ENCODE data around the gene LY6G6C.
A peak's percentile ranks its signal among the peaks of the same experiment; 100 is the strongest.

Gene LY6G6C

DNA sequence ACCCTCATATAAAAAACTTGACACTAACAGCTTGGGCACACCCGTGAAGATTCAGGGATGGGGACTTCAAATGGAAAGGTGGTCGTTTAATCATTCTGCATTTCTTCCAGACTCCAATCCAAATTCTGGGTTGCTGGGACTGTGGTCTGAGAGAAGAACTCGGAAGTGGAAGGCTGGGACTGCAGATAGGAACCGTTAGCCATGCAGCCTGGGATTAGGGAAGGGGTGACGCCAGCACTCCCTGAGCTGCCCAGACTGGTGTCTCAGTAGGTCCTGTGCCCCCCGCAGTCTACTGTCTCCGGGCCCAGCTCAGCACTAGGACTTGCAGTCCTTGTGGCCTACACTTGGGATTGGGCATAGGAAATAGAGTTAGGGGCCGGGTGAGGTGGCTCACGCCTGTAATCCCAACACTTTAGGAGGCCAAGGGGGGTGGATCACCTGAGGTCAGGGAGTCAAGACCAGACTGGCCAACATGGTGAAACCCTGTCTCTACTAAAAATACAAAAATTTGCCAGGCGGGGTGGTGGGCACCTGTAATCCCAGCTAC is 15.3 kb upstream of the LY6G6C start:
- peak overlapping the region; percentile 100 for H3K9ac ChIP-seq (ENCODE audit: low read depth, low read length)
- H3K9me3 ChIP-seq (ENCODE audit: control insufficient read depth, insufficient read depth, low read length), result no peaks in the 10 kb centered on the region
- H3K4me1 ChIP-seq (ENCODE audit: insufficient read depth, low read length), result peaks cover 22% of the 10 kb centered on the region
- H3K36me3 ChIP-seq (ENCODE audit: insufficient read depth, low read length), result peaks cover 21% of the 10 kb centered on the region

DNA sequence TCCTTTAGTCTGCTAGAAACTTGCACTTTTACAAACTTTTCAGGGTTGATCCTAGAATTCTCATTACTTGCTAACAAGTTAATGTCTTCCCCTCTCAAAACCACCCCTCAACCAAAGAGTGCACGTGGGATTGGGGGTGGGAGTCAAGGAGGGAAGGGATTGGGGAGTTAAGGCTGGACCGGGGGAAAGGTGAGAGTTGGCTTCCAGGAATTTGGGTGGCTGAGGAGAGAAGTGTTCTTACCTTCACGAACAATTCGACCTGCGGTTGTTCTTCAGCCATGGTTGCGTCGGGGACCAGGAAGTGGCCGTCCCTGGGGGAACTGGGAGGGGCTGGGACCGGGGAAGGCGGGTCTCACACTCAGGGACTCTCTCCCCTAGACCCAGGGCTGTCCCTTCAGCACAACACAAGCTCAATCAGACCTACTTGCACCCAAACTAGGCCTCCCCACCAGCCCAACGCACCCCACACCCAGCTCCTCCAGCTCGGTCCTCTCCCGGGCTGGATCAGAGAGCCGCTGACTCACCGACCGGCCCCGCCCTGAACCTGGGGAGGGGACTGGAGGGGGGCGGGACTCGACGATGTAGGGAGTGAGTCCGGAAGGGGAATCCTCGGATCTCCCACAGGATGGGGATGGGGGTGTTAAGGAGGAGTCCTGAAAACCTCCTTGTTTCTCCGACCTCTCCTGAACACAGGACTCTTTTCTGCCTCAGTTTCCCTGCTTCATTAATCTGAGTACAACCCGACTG is 14.6 kb upstream of the LY6G6C start, which contains the start of gene CLIC1:
TSS of gene CLIC1 (minus strand) at position 510 of the 747 bp plus-strand sequence. CDS start at position 280, 230 bp downstream.
- no peaks in the 10 kb centered on the region for H3K9me3 ChIP-seq (ENCODE audit: control insufficient read depth, insufficient read depth, low read length)
- peak within 1 kb of the TSS; percentile 100 for H3K9ac ChIP-seq (ENCODE audit: low read depth, low read length)
- H3K36me3 ChIP-seq (ENCODE audit: insufficient read depth, low read length), result peaks cover 24% of the 10 kb centered on the region
- H3K4me1 ChIP-seq (ENCODE audit: insufficient read depth, low read length), result peaks cover 22% of the 10 kb centered on the region

GRCh38 chr6:31734821-31735406 is 13.4 kb upstream of the LY6G6C start:
- H3K4me1 ChIP-seq (ENCODE audit: insufficient read depth, low read length), result peaks cover 22% of the 10 kb centered on the region
- no peaks in the 10 kb centered on the region for H3K9me3 ChIP-seq (ENCODE audit: control insufficient read depth, insufficient read depth, low read length)
- peak overlapping the region; percentile 100 for H3K9ac ChIP-seq (ENCODE audit: low read depth, low read length)
- peaks cover 21% of the 10 kb centered on the region for H3K36me3 ChIP-seq (ENCODE audit: insufficient read depth, low read length)

GRCh38 chr6:31734247-31734820 is 12.8 kb upstream of the LY6G6C start:
- Histone ChIP-seq H3K9ac (ENCODE audit: low read depth, low read length) (peak overlapping the region; percentile 100), H3K4me1 (ENCODE audit: insufficient read depth, low read length) (peaks cover 22% of the 10 kb centered on the region), H3K36me3 (ENCODE audit: insufficient read depth, low read length) (peaks cover 21% of the 10 kb centered on the region), H3K9me3 (ENCODE audit: control insufficient read depth, insufficient read depth, low read length) (no peaks in the 10 kb centered on the region)

GRCh38 chr6:31733734-31734133 is 12.2 kb upstream of the LY6G6C start:
- no peak overlapping the region for H3K9ac ChIP-seq (ENCODE audit: low read depth, low read length)
- peaks cover 21% of the 10 kb centered on the region for H3K4me1 ChIP-seq (ENCODE audit: insufficient read depth, low read length)
- no peaks in the 10 kb centered on the region for H3K9me3 ChIP-seq (ENCODE audit: control insufficient read depth, insufficient read depth, low read length)
- H3K36me3 ChIP-seq (ENCODE audit: insufficient read depth, low read length), result peaks cover 21% of the 10 kb centered on the region

DNA sequence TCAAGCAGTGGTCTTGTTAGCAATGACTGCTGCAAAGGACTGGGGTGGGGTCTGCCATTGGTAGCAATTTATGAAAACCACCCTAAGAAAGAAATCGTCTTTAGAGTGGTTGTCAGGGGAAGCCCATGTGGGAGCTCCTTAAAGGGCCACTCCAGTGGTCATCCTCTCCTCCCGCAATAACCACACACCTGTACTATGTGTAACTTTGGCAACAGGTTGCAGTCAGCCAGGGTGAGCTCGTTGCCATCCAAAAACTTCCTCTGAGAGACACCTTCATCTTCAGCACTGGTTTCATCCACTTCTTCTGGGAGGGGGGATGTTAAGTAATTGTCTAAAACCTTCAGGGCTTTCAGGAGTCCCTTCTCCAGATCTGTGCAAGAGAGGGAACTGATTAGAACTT is 10.5 kb upstream of the LY6G6C start:
- Histone ChIP-seq H3K36me3 (ENCODE audit: insufficient read depth, low read length) (peaks cover 21% of the 10 kb centered on the region), H3K4me1 (ENCODE audit: insufficient read depth, low read length) (peaks cover 8% of the 10 kb centered on the region), H3K9ac (ENCODE audit: low read depth, low read length) (no peak overlapping the region), H3K9me3 (ENCODE audit: control insufficient read depth, insufficient read depth, low read length) (no peaks in the 10 kb centered on the region)

DNA sequence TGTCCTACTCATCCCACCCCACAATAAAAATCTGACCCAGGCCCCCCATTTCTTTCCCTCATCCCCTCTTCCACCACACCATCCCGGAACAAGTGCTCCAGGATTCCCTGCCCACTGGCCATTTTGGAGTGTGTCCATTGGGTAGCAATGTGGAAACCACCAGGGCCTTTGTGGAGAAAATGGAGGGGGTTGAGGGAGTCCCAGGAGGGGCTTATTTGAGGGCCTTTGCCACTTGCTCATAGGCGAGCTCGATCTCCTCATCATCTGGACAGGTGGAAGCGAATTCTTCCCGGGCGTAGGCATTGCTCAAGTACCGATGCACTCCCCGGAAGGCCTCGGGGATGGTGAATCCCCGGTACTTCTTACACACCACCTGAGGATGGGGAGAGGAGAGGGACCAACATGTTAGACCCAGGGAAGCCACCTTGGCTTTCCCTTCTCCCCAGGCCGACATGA is 9.1 kb upstream of the LY6G6C start:
- Histone ChIP-seq H3K4me1 (ENCODE audit: insufficient read depth, low read length) (peaks cover 8% of the 10 kb centered on the region), H3K9ac (ENCODE audit: low read depth, low read length) (peak overlapping the region; percentile 85; the same call in 1 of the 2 replicates), H3K9me3 (ENCODE audit: control insufficient read depth, insufficient read depth, low read length) (no peaks in the 10 kb centered on the region), H3K36me3 (ENCODE audit: insufficient read depth, low read length) (peaks cover 21% of the 10 kb centered on the region)

DNA sequence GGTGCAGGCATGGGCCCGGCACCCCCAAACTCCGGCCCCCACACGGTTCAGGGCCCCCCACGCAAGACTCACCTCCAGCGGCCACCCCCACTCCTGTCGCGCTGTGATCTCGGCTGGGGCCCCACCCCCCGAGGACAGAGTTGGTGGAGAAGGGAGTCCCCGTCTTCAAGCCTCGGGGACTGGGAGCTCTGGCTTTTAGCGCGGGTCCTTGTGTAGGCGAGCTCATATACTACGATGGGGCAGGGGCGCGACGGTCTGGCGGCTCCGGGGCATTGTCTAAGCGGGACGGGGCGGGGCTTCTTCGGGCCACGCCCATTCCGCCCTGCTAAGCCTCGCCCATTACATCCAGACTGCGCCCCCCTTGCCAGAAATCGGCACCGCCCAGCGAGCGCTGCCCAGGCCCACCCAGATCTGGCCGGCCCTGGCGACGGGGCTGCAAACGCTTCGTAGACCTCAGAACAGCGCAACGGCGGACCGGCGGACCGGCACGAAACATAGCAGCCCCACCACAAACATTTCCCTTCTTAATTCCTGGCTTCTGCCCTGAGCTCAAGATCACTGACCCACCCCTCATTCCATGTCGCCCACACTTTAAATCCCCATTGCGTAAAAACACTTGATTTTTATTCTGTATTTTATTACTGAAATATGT is 8.6 kb upstream of the LY6G6C start:
- Histone ChIP-seq H3K9me3 (ENCODE audit: control insufficient read depth, insufficient read depth, low read length) (no peaks in the 10 kb centered on the region), H3K36me3 (ENCODE audit: insufficient read depth, low read length) (peaks cover 21% of the 10 kb centered on the region), H3K4me1 (ENCODE audit: insufficient read depth, low read length) (peaks cover 8% of the 10 kb centered on the region), H3K9ac (ENCODE audit: low read depth, low read length) (peak overlapping the region; percentile 85)

DNA sequence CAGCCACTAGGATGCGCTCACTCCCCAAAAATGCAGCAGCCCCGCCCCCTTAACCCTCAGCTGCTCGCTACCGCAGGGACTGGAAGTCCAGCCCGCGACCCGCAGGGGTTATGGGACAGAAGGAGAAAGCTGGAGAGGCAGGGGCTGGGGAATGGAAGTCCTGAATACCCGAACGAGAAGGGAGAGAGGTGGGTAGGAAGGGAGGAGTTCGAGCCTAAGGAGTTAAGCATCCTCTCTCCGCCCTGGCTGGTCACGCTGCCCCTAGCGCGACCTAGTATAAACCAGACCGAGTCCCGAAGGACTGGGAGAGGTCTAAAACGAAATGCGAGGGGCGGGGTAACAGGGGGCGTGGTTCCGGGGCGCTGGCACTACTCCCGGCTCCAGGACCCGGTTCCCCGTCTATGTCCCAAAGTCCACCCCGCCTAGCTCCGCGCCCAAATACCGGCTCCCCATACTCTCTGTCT is 8.0 kb upstream of the LY6G6C start:
- Histone ChIP-seq H3K4me1 (ENCODE audit: insufficient read depth, low read length) (peaks cover 8% of the 10 kb centered on the region), H3K9me3 (ENCODE audit: control insufficient read depth, insufficient read depth, low read length) (no peaks in the 10 kb centered on the region), H3K36me3 (ENCODE audit: insufficient read depth, low read length) (peaks cover 21% of the 10 kb centered on the region), H3K9ac (ENCODE audit: low read depth, low read length) (peak overlapping the region; percentile 85)

DNA sequence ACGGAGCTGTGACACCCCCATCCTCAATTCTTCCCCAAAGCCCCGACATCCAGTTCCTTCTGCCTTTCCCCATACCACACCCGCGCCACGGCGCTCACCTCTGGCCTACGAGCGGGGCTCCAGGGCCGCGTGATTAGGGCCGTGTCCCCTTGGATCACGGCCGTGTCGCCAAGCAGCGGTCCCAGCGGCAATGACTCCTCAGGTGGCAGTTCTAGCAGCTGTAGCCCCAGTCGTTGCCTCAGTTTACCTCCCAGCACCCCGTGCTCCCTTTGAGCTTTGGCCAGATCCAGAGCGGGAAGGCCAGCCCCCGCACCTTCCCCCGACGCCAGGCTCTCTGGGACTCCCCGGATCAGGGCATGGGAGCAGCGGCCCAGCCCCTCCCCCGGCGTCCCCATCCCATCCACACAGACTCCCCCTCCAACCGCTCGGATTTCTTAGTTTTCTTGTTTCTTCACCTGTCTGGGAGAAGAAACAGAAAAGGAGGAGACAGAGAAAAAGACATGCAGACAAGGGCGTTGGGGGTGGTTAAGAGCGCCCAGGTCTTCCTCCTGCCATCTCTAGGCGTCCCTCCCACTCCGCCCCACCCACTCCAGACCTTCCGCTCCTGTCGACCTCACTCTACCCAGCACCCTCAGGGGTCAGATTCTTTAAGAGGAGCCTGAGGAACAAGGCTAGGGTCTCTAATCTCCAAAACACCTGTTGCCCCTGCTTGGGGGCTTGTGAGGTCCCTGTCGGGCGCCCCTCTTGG is 7.4 kb upstream of the LY6G6C start, which contains the start of gene DDAH2:
TSS of gene DDAH2 (minus strand) at position 533 of the 748 bp plus-strand sequence. CDS start at position 395, 138 bp downstream.
- peak within 1 kb of the TSS; percentile 85 for H3K9ac ChIP-seq (ENCODE audit: low read depth, low read length)
- no peaks in the 10 kb centered on the region for H3K9me3 ChIP-seq (ENCODE audit: control insufficient read depth, insufficient read depth, low read length)
- H3K36me3 ChIP-seq (ENCODE audit: insufficient read depth, low read length), result peaks cover 19% of the 10 kb centered on the region
- peaks cover 2% of the 10 kb centered on the region for H3K4me1 ChIP-seq (ENCODE audit: insufficient read depth, low read length)

- no peaks in the 10 kb centered on the region; the same call in 1 of the 2 replicates for H3K4me1 ChIP-seq (ENCODE audit: insufficient read depth, low read length)
- H3K36me3 ChIP-seq (ENCODE audit: insufficient read depth, low read length), result peaks cover 10% of the 10 kb centered on the region
- H3K9ac ChIP-seq (ENCODE audit: low read depth, low read length), result peak overlapping the region; percentile 85
- no peaks in the 10 kb centered on the region for H3K9me3 ChIP-seq (ENCODE audit: control insufficient read depth, insufficient read depth, low read length)
These were observed 6.4 kb upstream of the LY6G6C start for GRCh38 chr6:31727717-31728671.

- H3K9me3 ChIP-seq (ENCODE audit: control insufficient read depth, insufficient read depth, low read length), result no peaks in the 10 kb centered on the region
- H3K9ac ChIP-seq (ENCODE audit: low read depth, low read length), result no peak overlapping the region
- H3K36me3 ChIP-seq (ENCODE audit: insufficient read depth, low read length), result peaks cover 8% of the 10 kb centered on the region
- H3K4me1 ChIP-seq (ENCODE audit: insufficient read depth, low read length), result no peaks in the 10 kb centered on the region; the same call in 1 of the 2 replicates
These were observed 5.6 kb upstream of the LY6G6C start for GRCh38 chr6:31727034-31727716.

Measured in ES-I3 (cell line).